ENCODE results near the gene IMPACT. TPM values are rescaled to one million over a fixed set of nuclear protein-coding genes. Genes with fewer than 3 reads are reported as not detected.

The IMPACT gene
- total RNA-seq, 1 donor from 2014 or later: 11.6 TPM

- H3K4me3 Mint-ChIP-seq (ENCODE audit: unreplicated experiment): no peak overlapping the region
- no peaks in the 10 kb centered on the region for H3K27me3 Mint-ChIP-seq (ENCODE audit: unreplicated experiment)
- no peak overlapping the region for H3K27ac Mint-ChIP-seq (ENCODE audit: unreplicated experiment)
- no peaks in the 10 kb centered on the region for H3K4me1 Mint-ChIP-seq (ENCODE audit: low read depth, unreplicated experiment)
- H3K36me3 Mint-ChIP-seq (ENCODE audit: unreplicated experiment): no peaks in the 10 kb centered on the region
- no peak for TF ChIP-seq CTCF (IDR thresholded peaks at IDR 0.05; ENCODE audit: partially characterized antibody, unreplicated experiment)
- no peak for DNase-seq
- peaks cover 2% of the 10 kb centered on the region for H3K9me3 Mint-ChIP-seq (ENCODE audit: unreplicated experiment)
These were observed 21.9 kb upstream of the IMPACT start for GRCh38 chr18:24404591-24404990.

GRCh38 chr18:24408496-24408895 lies 18.0 kb upstream of the IMPACT start:
- DNase-seq: no peak
- H3K4me1 Mint-ChIP-seq (ENCODE audit: low read depth, unreplicated experiment): peaks cover 4% of the 10 kb centered on the region
- H3K36me3 Mint-ChIP-seq (ENCODE audit: unreplicated experiment): no peaks in the 10 kb centered on the region
- no peak overlapping the region for H3K4me3 Mint-ChIP-seq (ENCODE audit: unreplicated experiment)
- no peak for TF ChIP-seq CTCF (IDR thresholded peaks at IDR 0.05; ENCODE audit: partially characterized antibody, unreplicated experiment)
- H3K9me3 Mint-ChIP-seq (ENCODE audit: unreplicated experiment): peaks cover 2% of the 10 kb centered on the region
- no peak overlapping the region for H3K27ac Mint-ChIP-seq (ENCODE audit: unreplicated experiment)
- H3K27me3 Mint-ChIP-seq (ENCODE audit: unreplicated experiment): no peaks in the 10 kb centered on the region

- Mint-ChIP-seq H3K4me1 (ENCODE audit: low read depth, unreplicated experiment) (peaks cover 4% of the 10 kb centered on the region), H3K9me3 (ENCODE audit: unreplicated experiment) (no peaks in the 10 kb centered on the region), H3K27ac (ENCODE audit: unreplicated experiment) (no peak overlapping the region), H3K36me3 (ENCODE audit: unreplicated experiment) (no peaks in the 10 kb centered on the region), H3K27me3 (ENCODE audit: unreplicated experiment) (no peaks in the 10 kb centered on the region), H3K4me3 (ENCODE audit: unreplicated experiment) (no peak overlapping the region)
- no peak for TF ChIP-seq CTCF (IDR thresholded peaks at IDR 0.05; ENCODE audit: partially characterized antibody, unreplicated experiment)
- DNase-seq: peak; percentile 30
These were observed 13.3 kb upstream of the IMPACT start for GRCh38 chr18:24413148-24413547.

GRCh38 chr18:24414349-24415003 lies 12.0 kb upstream of the IMPACT start:
- Mint-ChIP-seq H3K4me3 (ENCODE audit: unreplicated experiment) (no peak overlapping the region), H3K36me3 (ENCODE audit: unreplicated experiment) (no peaks in the 10 kb centered on the region), H3K27me3 (ENCODE audit: unreplicated experiment) (no peaks in the 10 kb centered on the region), H3K4me1 (ENCODE audit: low read depth, unreplicated experiment) (peaks cover 4% of the 10 kb centered on the region), H3K9me3 (ENCODE audit: unreplicated experiment) (no peaks in the 10 kb centered on the region), H3K27ac (ENCODE audit: unreplicated experiment) (no peak overlapping the region)
- TF ChIP-seq CTCF (IDR thresholded peaks at IDR 0.05; ENCODE audit: partially characterized antibody, unreplicated experiment): no peak
- DNase-seq: no peak

- DNase-seq: no peak
- H3K4me3 Mint-ChIP-seq (ENCODE audit: unreplicated experiment): no peak overlapping the region
- no peaks in the 10 kb centered on the region for H3K27me3 Mint-ChIP-seq (ENCODE audit: unreplicated experiment)
- no peaks in the 10 kb centered on the region for H3K36me3 Mint-ChIP-seq (ENCODE audit: unreplicated experiment)
- TF ChIP-seq CTCF (IDR thresholded peaks at IDR 0.05; ENCODE audit: partially characterized antibody, unreplicated experiment): no peak
- H3K4me1 Mint-ChIP-seq (ENCODE audit: low read depth, unreplicated experiment): peaks cover 4% of the 10 kb centered on the region
- H3K27ac Mint-ChIP-seq (ENCODE audit: unreplicated experiment): no peak overlapping the region
- H3K9me3 Mint-ChIP-seq (ENCODE audit: unreplicated experiment): no peaks in the 10 kb centered on the region
These were observed 9.0 kb upstream of the IMPACT start for GRCh38 chr18:24417480-24417879.

All from glutamatergic neuron (in vitro differentiated cells).